Hypothalamus (tissue), 51 donors: ENCODE measurements around the gene ZCCHC24.

Experiments used
- DNase-seq, 51 donors: peaks; one replicate each; lab custom pipeline; 2025; lab: John Stamatoyannopoulos, UW

The ZCCHC24 gene

GRCh38 chr10:79434223-79434687, 11.2 kb downstream of the ZCCHC24 start:
- DNase-seq = no peak

GRCh38 chr10:79433324-79434222, 11.9 kb downstream of the ZCCHC24 start:
- no peak for DNase-seq

DNA sequence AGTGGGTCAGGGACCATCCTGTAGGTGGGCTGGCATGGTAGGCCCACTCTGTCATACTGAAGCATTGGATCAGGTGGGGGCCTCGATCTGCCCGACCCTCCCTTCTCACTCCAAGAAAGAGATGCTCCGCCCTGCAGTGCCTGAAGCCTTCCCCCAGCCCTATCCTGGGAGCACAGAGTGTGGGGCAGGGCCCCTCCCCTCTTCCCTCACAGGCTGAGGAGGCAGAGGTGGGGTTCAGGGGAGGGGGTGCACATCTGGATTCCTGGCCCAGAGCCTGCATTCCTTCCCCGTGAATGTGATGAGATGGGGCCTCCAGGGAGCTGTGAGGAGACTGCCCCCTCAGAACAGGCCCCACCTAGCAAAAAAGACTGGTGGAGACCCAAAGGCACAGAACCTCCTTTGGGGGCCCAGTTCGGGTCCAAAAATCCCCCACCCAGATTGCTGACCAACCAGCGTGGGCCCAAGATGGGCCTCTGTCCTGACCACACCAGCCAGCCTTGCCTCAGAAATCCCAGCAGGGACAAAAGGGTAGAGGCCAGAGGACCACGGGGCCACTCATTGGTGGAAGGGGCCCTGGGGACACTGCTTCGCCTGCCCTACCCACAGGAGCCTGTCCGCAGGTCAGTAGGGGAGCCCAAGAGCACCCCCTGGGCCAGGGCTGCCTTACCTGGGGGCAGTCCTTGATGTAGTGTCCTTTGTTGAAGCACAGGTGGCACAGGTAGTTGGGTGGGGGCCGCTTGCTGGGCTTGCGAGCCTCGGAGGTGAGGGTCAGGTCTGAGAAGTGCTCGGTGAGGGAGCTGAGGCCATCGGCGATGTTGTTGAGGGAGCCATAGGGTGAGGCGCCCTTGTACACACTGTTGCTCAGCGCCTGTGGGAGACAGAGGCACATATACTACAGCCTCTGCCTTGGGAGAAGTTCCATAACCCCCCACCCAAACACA, 13.3 kb downstream of the ZCCHC24 start:
- no peak for DNase-seq

DNA sequence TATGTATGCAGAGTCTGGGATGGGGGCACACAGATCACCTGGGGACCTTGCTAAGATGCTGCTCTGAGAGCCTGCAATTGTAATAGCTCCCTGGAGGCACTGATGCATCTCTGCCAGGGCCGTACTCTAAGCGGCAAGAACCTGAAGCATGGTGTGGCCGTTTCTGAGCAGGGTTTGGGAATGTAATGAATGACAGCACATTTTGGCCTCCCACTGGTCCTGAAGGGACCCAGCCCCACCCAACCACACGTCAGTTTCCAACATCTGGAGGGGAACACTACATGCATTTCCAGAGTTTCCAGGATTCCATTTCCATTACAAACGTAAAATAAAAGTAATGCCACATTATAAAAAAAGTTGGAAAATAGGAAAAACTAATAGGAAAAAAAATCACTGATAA, 14.0 kb downstream of the ZCCHC24 start:
- DNase-seq = no peak

- no peak for DNase-seq
Measured at GRCh38 chr10:79430936-79431335, 14.5 kb downstream of the ZCCHC24 start.

DNA sequence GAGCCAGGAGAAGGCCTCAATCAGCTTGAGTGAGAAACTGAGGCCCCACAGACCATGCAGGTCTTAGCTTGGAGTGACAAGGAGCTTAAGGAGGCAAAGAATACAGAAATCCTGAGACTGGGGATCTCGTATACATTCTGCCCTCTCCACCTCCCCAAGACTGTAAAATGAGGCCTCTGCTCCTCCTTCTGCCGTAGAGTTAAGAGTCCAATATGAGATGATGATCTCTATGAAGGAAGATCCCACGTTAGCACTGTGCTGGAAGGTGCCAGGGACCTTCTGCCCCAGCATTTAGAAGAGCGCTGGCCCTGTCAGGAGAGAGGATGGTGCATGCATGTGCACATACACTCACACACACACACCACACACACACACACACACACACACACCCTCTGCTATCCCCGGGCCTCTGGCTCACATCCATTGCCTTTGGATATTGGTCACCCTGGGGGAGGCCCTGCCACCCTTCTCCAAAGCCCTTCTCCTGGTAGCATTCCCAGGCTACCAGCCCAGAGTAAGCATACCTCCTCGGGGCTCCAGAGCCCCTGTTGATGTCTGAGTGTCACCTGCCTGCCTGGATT, 15.0 kb downstream of the ZCCHC24 start:
- DNase-seq = no peak

- no peak for DNase-seq
Measured at GRCh38 chr10:79429751-79430150, 15.7 kb downstream of the ZCCHC24 start.

DNA sequence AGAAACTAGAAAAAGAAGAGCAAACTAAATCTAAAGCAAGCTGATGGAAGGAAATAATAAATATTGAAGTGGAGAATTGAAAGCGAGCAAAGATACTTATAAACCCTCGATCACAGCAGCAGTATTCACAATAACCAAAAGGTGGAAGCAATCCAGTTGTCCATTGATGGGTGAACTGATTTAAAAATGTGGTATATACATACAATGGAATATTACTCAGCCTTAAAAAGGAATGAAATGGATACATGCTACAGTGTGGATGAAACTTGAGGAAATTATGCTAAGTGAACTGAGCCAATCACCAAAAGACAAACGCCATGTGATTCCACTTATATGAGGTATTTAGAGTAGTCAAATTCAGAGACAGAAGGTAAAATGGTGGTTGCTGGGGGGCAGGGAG, 17.5 kb downstream of the ZCCHC24 start:
- DNase-seq = no peak

GRCh38 chr10:79425074-79425532, 20.3 kb downstream of the ZCCHC24 start:
- DNase-seq = no peak

- no peak for DNase-seq
Measured at GRCh38 chr10:79424221-79425073, 21.0 kb downstream of the ZCCHC24 start.

- no peak for DNase-seq
Measured at GRCh38 chr10:79422178-79422892, 23.1 kb downstream of the ZCCHC24 start.

DNA sequence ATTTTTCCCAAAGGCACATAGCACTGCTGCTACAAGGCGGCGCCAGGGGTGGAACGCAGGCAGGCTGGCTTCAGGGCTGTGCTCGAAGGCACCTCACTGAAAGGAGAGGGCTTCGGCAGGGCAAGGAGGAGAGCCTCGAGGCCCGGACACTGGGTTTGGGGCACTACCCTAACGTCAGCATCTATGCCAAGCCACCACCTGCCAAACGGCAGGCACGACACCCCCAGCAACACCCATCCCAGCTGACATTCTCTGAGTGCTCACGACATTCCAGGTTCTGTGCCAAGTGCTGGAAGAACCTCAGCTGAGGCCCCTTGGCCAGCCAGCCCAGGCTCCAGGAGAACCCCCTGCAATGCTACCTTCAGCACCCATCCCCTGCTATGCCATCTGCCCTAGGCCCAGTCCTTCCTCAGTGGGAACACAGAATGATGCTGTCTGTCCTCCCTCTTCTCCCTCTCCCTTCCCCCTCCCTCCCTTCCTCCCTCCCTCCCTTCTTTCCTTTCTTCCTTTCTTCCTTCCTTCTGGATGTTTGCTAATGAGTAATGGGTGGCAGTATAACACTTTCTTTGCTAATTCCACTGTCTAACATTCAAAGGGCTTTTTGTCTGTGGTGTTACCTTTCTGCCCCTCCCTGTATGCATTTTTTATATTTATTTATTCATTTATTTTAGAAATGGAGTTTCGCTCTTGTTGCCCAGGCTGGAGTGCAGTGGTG, 24.3 kb downstream of the ZCCHC24 start:
- DNase-seq = no peak

- DNase-seq = no peak
Measured at GRCh38 chr10:79418886-79419595, 26.4 kb downstream of the ZCCHC24 start.

DNA sequence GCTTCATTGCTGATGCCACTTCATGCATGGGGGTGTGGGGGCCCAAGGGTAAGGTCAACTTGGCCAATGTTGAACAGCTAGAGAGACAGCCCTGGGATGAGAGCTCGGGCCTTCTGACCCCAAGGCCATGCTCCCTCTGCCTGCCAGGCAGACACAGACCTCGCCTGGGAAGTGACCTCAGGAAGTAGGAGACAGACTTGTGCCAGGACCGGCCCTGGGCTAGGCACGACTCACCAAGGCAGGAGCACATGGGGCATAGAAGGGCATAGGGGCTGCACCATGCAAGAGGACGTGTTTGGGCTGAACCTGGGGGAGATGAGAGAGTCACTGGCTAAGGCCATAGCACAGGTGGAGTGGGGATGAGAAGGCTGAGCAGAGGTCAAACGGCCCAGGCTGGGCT, 27.1 kb downstream of the ZCCHC24 start:
- no peak for DNase-seq

DNA sequence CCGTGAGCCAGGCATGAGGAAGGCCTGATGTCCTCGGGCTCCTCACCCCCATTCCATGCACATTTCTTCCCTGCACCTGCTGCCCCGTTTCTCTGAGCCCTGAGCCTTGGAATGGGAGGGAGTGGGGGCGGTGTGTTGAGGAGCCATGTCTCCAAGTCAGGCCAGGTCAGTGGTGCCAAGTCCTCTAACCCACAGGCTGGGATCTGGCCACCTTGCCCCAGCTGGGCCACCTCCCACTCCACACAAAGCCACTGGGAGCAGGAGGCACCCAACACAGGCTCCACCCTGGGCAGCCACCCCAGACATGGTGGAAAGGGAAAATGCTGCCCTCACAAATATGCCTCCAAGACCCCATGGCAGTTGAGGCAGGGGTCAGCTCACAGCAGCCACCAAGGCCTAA, 27.7 kb downstream of the ZCCHC24 start:
- DNase-seq = no peak

- DNase-seq = no peak
Measured at GRCh38 chr10:79417266-79417665, 28.2 kb downstream of the ZCCHC24 start.

GRCh38 chr10:79416578-79417255, 28.7 kb downstream of the ZCCHC24 start:
- no peak for DNase-seq
